DMS53 treated with DMSO at 0.1 percent for 48 hours (cell line): Measurements from ENCODE around the gene COL5A1.

Experiments
- DNase-seq: peaks from one replicate; lab custom pipeline; 2025; ENCODE audit not compliant: unreplicated experiment; lab: John Stamatoyannopoulos, UW

The COL5A1 gene

GRCh38 chr9:134759913-134760312 lies 118.3 kb downstream of the COL5A1 start:
- no peak for DNase-seq

DNA sequence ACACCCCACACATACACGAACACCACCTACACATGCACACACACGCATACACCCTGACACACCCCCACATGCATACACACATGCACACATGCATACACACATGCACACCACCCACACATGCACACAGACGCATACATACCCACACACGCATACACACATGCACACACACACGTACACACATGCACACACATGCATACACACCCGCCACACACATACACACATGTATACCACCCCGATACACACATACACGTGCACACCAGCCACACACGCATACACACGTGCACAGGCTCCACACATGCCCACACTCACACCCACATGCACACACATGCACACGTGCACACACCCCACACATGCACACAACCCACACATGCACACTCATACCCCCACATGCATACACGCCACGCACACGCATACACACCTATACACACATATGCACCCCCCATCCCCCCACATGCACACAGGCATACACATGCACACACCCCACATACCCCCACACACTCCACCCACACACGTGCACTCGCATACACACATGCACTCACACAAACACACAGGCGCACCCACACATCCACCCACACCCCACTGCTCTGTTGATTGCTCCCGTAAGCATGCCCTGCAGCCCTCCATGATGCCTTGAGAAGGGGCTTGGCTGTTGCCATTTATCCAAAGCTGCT lies 119.3 kb downstream of the COL5A1 start:
- no peak for DNase-seq

DNA sequence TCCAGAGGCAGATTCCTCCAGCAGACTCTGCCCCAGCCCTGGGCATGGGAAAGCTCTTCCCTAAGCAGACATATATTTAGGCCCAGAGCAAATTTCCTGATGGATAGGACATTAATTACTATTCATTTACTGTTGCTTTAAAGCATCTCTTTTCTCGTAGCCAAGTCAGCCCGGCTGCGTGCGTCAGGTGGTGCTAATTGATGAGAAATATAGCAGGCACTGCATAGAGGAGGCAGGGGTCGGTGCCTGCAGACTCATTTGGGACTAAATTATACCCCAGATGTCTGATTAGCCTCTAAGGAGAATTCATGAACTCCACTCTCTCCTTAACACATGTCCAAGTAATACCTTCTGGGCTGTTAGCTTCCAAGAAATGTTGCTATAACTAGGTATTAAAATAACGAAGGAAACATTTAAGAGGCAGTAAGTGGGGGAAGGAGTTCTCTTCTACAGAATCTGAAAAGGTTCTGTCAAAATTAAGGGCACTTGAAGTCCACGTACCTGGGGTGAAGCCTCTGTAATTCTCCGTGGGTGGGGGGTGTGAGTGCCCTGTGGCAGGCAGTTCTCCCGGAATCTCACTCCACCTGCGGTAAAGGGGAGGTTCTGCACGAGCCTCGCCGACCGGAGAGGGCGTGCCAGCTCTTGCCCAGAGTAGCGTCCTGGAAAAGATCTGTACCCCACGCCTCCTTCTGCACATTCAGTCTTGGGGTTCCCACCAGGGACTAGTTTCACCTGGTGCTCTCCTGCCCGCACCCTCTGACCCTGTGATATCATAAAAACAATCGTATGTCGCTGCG lies 123.1 kb downstream of the COL5A1 start:
- DNase-seq = no peak

DNA sequence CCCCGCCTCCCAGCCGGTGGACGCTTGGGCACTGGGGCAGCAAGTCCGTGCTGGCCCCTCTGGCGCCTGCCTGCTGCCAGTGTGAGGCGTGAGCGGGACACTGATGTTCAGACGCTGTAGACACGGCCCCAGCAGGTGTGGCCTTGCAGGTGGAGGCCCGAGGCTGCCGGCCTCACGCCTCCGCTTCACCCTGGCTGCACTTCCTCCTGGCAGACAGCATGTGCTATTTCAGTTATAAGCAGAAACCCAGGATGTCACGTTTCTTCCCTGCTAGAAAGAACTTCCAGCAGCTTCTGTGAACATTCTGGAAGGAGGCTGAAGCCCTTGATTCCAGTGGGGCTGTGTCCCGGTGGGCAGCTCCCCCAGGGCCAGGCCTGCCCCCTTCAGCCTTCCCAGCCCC lies 124.2 kb downstream of the COL5A1 start:
- no peak for DNase-seq

GRCh38 chr9:134766587-134766986 lies 125.0 kb downstream of the COL5A1 start:
- no peak for DNase-seq

DNA sequence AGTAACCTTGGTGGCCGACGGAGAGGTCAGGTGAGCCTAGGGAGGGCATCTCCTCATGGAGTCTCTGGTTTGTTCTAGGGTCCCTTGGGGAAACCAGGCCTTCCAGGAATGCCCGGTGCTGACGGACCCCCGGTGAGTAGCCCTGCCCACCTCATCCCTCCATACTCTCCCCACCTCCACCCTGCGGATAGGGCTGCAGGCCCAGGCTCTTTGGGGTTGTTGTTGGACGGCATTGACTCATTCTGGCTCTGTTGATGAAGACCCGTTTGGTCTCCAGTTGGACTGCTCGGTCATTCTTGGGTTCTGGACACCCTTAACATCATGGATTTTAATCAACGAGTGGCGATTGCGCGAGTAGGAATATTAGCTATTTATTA lies 126.7 kb downstream of the COL5A1 start:
- no peak for DNase-seq

GRCh38 chr9:134768709-134769351 lies 127.2 kb downstream of the COL5A1 start:
- no peak for DNase-seq

- DNase-seq = no peak
These were observed 129.7 kb downstream of the COL5A1 start for GRCh38 chr9:134770972-134771971.

DNA sequence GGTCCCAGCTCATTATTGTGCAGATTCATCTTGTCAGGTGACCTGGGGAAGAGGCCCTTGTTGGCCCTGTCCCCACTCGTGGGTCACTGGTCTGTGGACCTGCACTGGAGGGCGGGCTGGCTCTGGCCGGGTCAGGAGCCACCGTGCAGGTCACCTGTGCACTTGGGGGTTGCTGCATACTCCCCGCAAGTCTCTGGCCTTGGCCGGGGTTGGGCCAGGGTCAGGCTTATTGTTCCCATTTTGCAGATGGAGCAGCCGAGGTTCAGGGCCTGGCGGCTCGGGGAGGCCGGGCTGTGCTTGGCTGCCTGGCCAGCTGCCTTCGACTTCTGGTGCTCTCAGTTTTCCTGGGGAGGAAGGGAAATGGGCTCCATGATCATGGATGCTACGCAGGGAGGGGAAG lies 130.7 kb downstream of the COL5A1 start:
- DNase-seq = no peak

- DNase-seq = no peak
These were observed 132.2 kb downstream of the COL5A1 start for GRCh38 chr9:134773842-134774241.

DNA sequence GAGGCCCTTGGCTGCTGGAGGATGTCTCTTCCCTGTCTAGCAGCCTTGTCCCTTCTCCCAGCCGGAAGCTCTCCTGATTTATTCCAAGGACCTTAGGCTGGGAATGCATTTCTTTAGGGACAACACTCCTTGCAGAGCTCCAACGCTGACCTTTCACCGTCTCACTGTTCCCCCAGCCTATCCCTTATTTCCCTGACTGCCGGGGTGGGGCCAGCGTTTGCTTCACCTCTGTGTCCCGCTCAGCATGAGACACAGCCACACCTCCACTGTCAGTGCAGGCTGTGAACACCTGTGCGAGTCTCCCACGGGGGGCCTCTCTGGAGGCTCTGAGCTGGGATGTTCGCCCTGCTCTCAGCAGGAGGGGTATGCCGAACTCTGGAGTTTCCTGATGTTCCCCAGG lies 132.8 kb downstream of the COL5A1 start:
- no peak for DNase-seq

GRCh38 chr9:134775081-134775951 lies 133.7 kb downstream of the COL5A1 start:
- DNase-seq = no peak

GRCh38 chr9:134776080-134776796 lies 134.6 kb downstream of the COL5A1 start:
- no peak for DNase-seq

GRCh38 chr9:134777153-134777552 lies 135.6 kb downstream of the COL5A1 start:
- no peak for DNase-seq

- no peak for DNase-seq
These were observed 136.6 kb downstream of the COL5A1 start for GRCh38 chr9:134778156-134778555.

DNA sequence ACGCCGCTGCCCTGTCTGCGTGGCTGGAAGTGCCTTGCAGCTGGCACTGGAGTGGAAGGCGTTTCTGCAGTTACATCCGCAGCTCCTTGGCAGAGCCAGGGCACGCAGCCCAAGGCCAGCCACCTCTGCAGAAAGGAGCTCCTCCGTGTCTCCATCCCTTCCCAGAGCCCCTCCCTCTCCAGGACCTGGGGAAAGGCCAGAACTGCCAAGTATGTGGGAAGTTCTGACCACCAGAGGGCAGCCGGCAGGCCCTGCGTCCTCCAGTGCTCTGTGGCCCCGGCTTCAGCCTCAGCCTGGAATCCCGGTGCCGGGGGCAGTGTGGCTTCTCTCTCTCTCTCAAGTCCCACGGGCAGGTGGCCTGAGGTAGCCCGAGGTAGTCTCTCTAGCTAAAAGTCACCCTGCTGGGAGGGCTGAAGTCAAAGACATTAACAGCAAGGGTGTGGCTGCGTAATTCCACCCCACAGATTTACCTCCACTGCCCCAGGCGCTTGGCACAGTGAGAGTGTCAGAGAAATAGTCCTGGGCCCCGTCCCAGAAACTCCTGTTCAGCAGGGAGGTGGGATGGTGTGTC lies 137.3 kb downstream of the COL5A1 start:
- no peak for DNase-seq

DNA sequence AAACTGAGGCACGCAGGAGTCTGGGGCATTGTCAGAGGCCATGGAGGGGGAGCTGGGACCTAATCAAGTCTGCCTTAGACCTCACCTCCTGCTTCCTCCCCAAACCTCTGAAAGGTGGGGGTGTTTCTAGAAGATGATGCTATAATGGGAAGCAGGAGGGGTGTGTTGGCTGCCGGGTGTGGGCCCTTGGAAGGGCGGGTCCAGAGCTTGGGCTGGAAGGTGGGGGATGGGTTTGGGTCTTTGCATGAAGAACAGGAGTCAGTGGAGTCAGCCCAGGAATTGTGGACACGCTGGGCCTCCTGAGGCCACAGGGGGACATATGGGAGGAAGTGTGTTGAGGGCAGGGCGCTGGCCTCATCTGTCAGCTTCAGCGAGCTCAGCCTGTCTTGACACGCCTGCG lies 138.0 kb downstream of the COL5A1 start:
- DNase-seq = no peak

DNA sequence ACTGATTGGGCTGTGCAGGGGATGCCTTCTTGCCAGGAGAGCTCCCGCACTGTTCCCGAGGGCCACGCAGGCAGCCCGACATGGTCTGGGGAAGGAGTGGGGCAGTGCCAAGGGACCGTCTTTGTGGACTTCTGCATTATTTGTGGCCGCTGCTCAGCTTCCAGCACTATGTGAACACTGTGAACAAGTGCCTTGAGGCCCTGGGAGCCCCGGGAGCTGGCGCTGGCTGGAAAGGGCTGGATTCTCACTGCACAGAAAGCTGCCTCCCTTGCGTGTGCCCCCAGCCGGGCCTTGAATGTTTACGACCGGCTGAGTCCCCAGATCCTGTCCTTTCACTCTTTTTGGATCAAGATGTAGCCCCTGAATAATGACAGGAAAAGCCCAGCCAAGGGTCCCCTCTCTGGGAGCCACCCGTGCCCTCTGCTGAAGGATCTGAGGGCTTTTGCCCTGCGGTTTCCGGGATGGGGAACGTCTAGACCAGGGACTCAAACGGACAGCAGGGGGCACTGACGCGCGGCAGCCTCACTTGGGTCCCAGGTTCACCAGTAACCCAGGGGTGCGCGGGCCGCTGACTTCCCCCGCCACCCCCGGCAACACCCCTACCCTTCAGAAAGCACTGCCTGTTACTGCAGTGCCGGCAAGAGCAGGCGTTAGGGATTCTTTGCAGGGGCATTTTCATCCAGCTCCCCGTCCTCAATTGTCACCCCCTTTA lies 140.1 kb downstream of the COL5A1 start:
- no peak for DNase-seq
